Fibroblast of pulmonary artery (primary cell): ENCODE results near the gene XIRP2.

Experiments
- DNase-seq: peaks from one replicate; pipeline ENCODE4 v3.0.0-alpha.2; 2010; ENCODE audit warnings: low read depth
- H3K4me3 ChIP-seq: replicated peaks from 2 replicates; pipeline ENCODE4 v1.5.1; 2011; ENCODE audit warnings: low read depth, mild to moderate bottlenecking, control low read depth, low read length, moderate library complexity
- CTCF ChIP-seq: IDR thresholded peaks from 2 replicates; pipeline ENCODE4 v1.5.1; 2011; ENCODE audit warnings: mild to moderate bottlenecking, control low read depth, low read length, inconsistent platforms; ENCODE audit errors: missing control alignments

Gene XIRP2

GRCh38 chr2:166867874-166868514, 20.3 kb upstream of the XIRP2 start:
- no peak for DNase-seq

GRCh38 chr2:166870346-166870745, 17.9 kb upstream of the XIRP2 start:
- no peak for DNase-seq
- no peak overlapping the region for H3K4me3 ChIP-seq
- no peak for TF ChIP-seq CTCF

More at GRCh38 chr2:166867874-166868514, 20.3 kb upstream of the XIRP2 start:
- no peak for TF ChIP-seq CTCF
- H3K4me3 ChIP-seq: no peak overlapping the region

- TF ChIP-seq CTCF: no peak
- no peak for DNase-seq
- no peak overlapping the region for H3K4me3 ChIP-seq
These were observed 7.1 kb upstream of the XIRP2 start for GRCh38 chr2:166881177-166881576.

- H3K4me3 ChIP-seq: no peak overlapping the region
- no peak for TF ChIP-seq CTCF
- DNase-seq: no peak
These were observed 5.4 kb upstream of the XIRP2 start for GRCh38 chr2:166882851-166883250.

- no peak overlapping the region for H3K4me3 ChIP-seq
- no peak for DNase-seq
- no peak for TF ChIP-seq CTCF
These were observed 3.4 kb downstream of the XIRP2 start for GRCh38 chr2:166891727-166892126.

- no peak for DNase-seq
- H3K4me3 ChIP-seq: no peak overlapping the region
- TF ChIP-seq CTCF: no peak
These were observed 4.1 kb downstream of the XIRP2 start for GRCh38 chr2:166892397-166892796.

- no peak overlapping the region for H3K4me3 ChIP-seq
- DNase-seq: no peak
- no peak for TF ChIP-seq CTCF
These were observed 7.0 kb downstream of the XIRP2 start for GRCh38 chr2:166895243-166895642.
